ENCODE measurements around the gene AFDN.

Gene AFDN

GRCh38 chr6:167946007-167946406, 119.3 kb downstream of the AFDN start:
- TF ChIP-seq EZH2 (IDR thresholded peaks at IDR 0.05; ENCODE audit: borderline replicate concordance, low read depth, low read length, severe bottlenecking) = no peak
- no peak for TF ChIP-seq CTCF (IDR thresholded peaks at IDR 0.05; ENCODE audit: borderline replicate concordance, extremely low read depth, low read length, poor library complexity, severe bottlenecking)
- Histone ChIP-seq H3K4me3 (ENCODE audit: low read depth in 1 of 2, low read length in 2 of 2) (no peak overlapping the region), H3K27me3 (ENCODE audit: insufficient read depth, low read length, poor library complexity) (no peaks in the 10 kb centered on the region), H3K79me2 (ENCODE audit: insufficient read depth, low read length) (no peaks in the 10 kb centered on the region), H3K4me2 (ENCODE audit: insufficient read depth, low read length) (no peak overlapping the region), H3K27ac (ENCODE audit: low read length) (no peak overlapping the region), H3K9ac (ENCODE audit: low read depth, low read length) (no peak overlapping the region), H3K4me1 (ENCODE audit: insufficient read depth, low read length) (no peaks in the 10 kb centered on the region), H3K9me3 (ENCODE audit: insufficient read depth, low read length, severe bottlenecking) (no peaks in the 10 kb centered on the region), H2AFZ (ENCODE audit: low read depth, low read length) (no peak overlapping the region), H3K36me3 (ENCODE audit: insufficient read depth, low read length) (no peaks in the 10 kb centered on the region), H4K20me1 (ENCODE audit: insufficient read depth, low read length) (no peaks in the 10 kb centered on the region)
- ATAC-seq (ENCODE audit: insufficient read depth, low read depth) (no peak), DNase-seq (no peak)

GRCh38 chr6:167946604-167947003, 119.9 kb downstream of the AFDN start:
- Histone ChIP-seq H2AFZ (ENCODE audit: low read depth, low read length) (no peak overlapping the region), H3K27me3 (ENCODE audit: insufficient read depth, low read length, poor library complexity) (no peaks in the 10 kb centered on the region), H3K9ac (ENCODE audit: low read depth, low read length) (no peak overlapping the region), H3K79me2 (ENCODE audit: insufficient read depth, low read length) (no peaks in the 10 kb centered on the region), H3K27ac (ENCODE audit: low read length) (no peak overlapping the region), H4K20me1 (ENCODE audit: insufficient read depth, low read length) (no peaks in the 10 kb centered on the region), H3K4me3 (ENCODE audit: low read depth in 1 of 2, low read length in 2 of 2) (no peak overlapping the region), H3K9me3 (ENCODE audit: insufficient read depth, low read length, severe bottlenecking) (no peaks in the 10 kb centered on the region), H3K4me1 (ENCODE audit: insufficient read depth, low read length) (no peaks in the 10 kb centered on the region), H3K36me3 (ENCODE audit: insufficient read depth, low read length) (no peaks in the 10 kb centered on the region), H3K4me2 (ENCODE audit: insufficient read depth, low read length) (no peak overlapping the region)
- DNase-seq (no peak), ATAC-seq (ENCODE audit: insufficient read depth, low read depth) (no peak)
- TF ChIP-seq EZH2 (IDR thresholded peaks at IDR 0.05; ENCODE audit: borderline replicate concordance, low read depth, low read length, severe bottlenecking) (no peak), CTCF (IDR thresholded peaks at IDR 0.05; ENCODE audit: borderline replicate concordance, extremely low read depth, low read length, poor library complexity, severe bottlenecking) (no peak)

GRCh38 chr6:167947716-167948115, 121.0 kb downstream of the AFDN start:
- H4K20me1 ChIP-seq (ENCODE audit: insufficient read depth, low read length) = no peaks in the 10 kb centered on the region
- H3K27ac ChIP-seq (ENCODE audit: low read length) = no peak overlapping the region
- H3K9me3 ChIP-seq (ENCODE audit: insufficient read depth, low read length, severe bottlenecking) = no peaks in the 10 kb centered on the region
- H3K27me3 ChIP-seq (ENCODE audit: insufficient read depth, low read length, poor library complexity) = no peaks in the 10 kb centered on the region
- H3K4me3 ChIP-seq (ENCODE audit: low read depth in 1 of 2, low read length in 2 of 2) = no peak overlapping the region
- H3K4me1 ChIP-seq (ENCODE audit: insufficient read depth, low read length) = no peaks in the 10 kb centered on the region
- no peak overlapping the region for H2AFZ ChIP-seq (ENCODE audit: low read depth, low read length)
- H3K4me2 ChIP-seq (ENCODE audit: insufficient read depth, low read length) = no peak overlapping the region
- ATAC-seq (ENCODE audit: insufficient read depth, low read depth) (no peak), DNase-seq (no peak)
- no peaks in the 10 kb centered on the region for H3K36me3 ChIP-seq (ENCODE audit: insufficient read depth, low read length)
- H3K79me2 ChIP-seq (ENCODE audit: insufficient read depth, low read length) = no peaks in the 10 kb centered on the region
- H3K9ac ChIP-seq (ENCODE audit: low read depth, low read length) = no peak overlapping the region
- TF ChIP-seq CTCF (IDR thresholded peaks at IDR 0.05; ENCODE audit: borderline replicate concordance, extremely low read depth, low read length, poor library complexity, severe bottlenecking) (no peak), EZH2 (IDR thresholded peaks at IDR 0.05; ENCODE audit: borderline replicate concordance, low read depth, low read length, severe bottlenecking) (no peak)

- H3K36me3 ChIP-seq (ENCODE audit: insufficient read depth, low read length) = no peaks in the 10 kb centered on the region
- ATAC-seq (ENCODE audit: insufficient read depth, low read depth) = no peak
- no peak overlapping the region for H3K4me2 ChIP-seq (ENCODE audit: insufficient read depth, low read length)
- no peak overlapping the region for H2AFZ ChIP-seq (ENCODE audit: low read depth, low read length)
- H3K27ac ChIP-seq (ENCODE audit: low read length) = no peak overlapping the region
- no peaks in the 10 kb centered on the region for H3K79me2 ChIP-seq (ENCODE audit: insufficient read depth, low read length)
- no peak overlapping the region for H3K9ac ChIP-seq (ENCODE audit: low read depth, low read length)
- H3K9me3 ChIP-seq (ENCODE audit: insufficient read depth, low read length, severe bottlenecking) = no peaks in the 10 kb centered on the region
- DNase-seq = no peak
- no peak overlapping the region for H3K4me3 ChIP-seq (ENCODE audit: low read depth in 1 of 2, low read length in 2 of 2)
- H4K20me1 ChIP-seq (ENCODE audit: insufficient read depth, low read length) = no peaks in the 10 kb centered on the region
- TF ChIP-seq CTCF (IDR thresholded peaks at IDR 0.05; ENCODE audit: borderline replicate concordance, extremely low read depth, low read length, poor library complexity, severe bottlenecking) = no peak
- TF ChIP-seq EZH2 (IDR thresholded peaks at IDR 0.05; ENCODE audit: borderline replicate concordance, low read depth, low read length, severe bottlenecking) = no peak
- H3K4me1 ChIP-seq (ENCODE audit: insufficient read depth, low read length) = no peaks in the 10 kb centered on the region
- no peaks in the 10 kb centered on the region for H3K27me3 ChIP-seq (ENCODE audit: insufficient read depth, low read length, poor library complexity)
Measured at GRCh38 chr6:167948716-167949115, 122.0 kb downstream of the AFDN start.

Data from DND-41 (cell line).